ENCODE data around the gene CANT1. TPM values are rescaled to one million over a fixed set of nuclear protein-coding genes. Genes with fewer than 3 reads are reported as not detected.
A peak's percentile ranks its signal among the peaks of the same experiment; 100 is the strongest.

CANT1 gene
- total RNA-seq, 2 donors from 2014 or later, result 57.5 to 61.8 TPM

DNA sequence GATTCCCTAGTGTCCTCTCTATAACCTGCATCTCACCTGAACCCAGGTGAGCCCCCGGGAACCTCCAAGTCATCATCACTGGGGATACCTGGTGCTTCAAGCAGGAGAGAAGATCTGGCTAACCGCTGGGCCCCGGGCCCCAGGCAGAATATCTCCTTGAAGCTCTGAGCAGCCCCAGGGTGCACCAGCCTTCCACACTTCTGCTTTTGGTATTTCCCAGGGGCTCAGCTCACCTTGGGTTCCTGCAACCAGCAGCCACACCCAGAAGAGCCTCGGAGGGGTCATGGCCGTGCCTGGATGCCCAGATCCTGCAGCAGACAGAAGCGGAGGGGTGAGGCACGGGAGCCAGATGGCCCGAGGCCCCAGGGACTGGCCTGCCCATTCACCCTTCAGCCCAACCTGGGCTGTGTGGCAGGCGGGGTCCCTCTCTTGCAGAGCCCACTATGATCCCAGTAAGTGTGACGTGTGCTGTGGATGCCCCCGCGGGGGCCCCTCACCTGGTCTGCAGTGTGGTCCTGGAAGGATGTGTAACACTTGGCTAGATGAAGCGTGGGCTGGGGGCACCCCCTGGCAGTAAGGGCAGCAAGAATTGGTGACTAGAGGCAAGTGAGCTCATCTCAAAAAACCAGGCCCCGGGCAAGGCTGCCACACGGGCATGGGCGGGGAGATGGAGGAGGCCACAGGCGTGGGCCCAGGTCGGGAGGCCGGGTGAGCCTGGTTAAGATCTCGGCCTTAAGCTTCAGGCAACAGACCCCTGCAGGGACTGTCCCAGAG is 32.5 kb downstream of the CANT1 start:
- DNase-seq, result no peak
- Mint-ChIP-seq H3K36me3 (ENCODE audit: low read depth) (no peaks in the 10 kb centered on the region), H3K27me3 (ENCODE audit: insufficient read depth) (no peaks in the 10 kb centered on the region), H3K27ac (no peak overlapping the region), H3K9me3 (no peaks in the 10 kb centered on the region), H3K4me3 (no peak overlapping the region), H3K4me1 (peaks cover 22% of the 10 kb centered on the region)
- Histone ChIP-seq H3K9ac (ENCODE audit: extremely low read depth, low read length, poor library complexity, severe bottlenecking) (no peak overlapping the region), H3K9me3 (ENCODE audit: control insufficient read depth, low read length) (no peaks in the 10 kb centered on the region), H3K4me1 (ENCODE audit: control insufficient read depth, insufficient read depth, low read length) (peaks cover 8% of the 10 kb centered on the region), H3K27ac (ENCODE audit: low read depth, low read length) (no peak overlapping the region), H3K4me3 (ENCODE audit: low read length) (no peak overlapping the region), H3K36me3 (ENCODE audit: control insufficient read depth, insufficient read depth, low read length) (no peaks in the 10 kb centered on the region), H3K27me3 (ENCODE audit: control insufficient read depth, insufficient read depth, low read length, poor library complexity, severe bottlenecking) (no peaks in the 10 kb centered on the region)
- TF ChIP-seq, protein P1, sequence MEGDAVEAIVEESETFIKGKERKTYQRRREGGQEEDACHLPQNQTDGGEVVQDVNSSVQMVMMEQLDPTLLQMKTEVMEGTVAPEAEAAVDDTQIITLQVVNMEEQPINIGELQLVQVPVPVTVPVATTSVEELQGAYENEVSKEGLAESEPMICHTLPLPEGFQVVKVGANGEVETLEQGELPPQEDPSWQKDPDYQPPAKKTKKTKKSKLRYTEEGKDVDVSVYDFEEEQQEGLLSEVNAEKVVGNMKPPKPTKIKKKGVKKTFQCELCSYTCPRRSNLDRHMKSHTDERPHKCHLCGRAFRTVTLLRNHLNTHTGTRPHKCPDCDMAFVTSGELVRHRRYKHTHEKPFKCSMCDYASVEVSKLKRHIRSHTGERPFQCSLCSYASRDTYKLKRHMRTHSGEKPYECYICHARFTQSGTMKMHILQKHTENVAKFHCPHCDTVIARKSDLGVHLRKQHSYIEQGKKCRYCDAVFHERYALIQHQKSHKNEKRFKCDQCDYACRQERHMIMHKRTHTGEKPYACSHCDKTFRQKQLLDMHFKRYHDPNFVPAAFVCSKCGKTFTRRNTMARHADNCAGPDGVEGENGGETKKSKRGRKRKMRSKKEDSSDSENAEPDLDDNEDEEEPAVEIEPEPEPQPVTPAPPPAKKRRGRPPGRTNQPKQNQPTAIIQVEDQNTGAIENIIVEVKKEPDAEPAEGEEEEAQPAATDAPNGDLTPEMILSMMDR (conservative IDR thresholded peaks at IDR 0.05), result no peak
- WGBS, 2 experiments (ENCODE audit: insufficient coverage in 1 of 2, insufficient read length in 1 of 2), result 94% methylated on average over 12 to 20 of the region's 20 CpGs

DNA sequence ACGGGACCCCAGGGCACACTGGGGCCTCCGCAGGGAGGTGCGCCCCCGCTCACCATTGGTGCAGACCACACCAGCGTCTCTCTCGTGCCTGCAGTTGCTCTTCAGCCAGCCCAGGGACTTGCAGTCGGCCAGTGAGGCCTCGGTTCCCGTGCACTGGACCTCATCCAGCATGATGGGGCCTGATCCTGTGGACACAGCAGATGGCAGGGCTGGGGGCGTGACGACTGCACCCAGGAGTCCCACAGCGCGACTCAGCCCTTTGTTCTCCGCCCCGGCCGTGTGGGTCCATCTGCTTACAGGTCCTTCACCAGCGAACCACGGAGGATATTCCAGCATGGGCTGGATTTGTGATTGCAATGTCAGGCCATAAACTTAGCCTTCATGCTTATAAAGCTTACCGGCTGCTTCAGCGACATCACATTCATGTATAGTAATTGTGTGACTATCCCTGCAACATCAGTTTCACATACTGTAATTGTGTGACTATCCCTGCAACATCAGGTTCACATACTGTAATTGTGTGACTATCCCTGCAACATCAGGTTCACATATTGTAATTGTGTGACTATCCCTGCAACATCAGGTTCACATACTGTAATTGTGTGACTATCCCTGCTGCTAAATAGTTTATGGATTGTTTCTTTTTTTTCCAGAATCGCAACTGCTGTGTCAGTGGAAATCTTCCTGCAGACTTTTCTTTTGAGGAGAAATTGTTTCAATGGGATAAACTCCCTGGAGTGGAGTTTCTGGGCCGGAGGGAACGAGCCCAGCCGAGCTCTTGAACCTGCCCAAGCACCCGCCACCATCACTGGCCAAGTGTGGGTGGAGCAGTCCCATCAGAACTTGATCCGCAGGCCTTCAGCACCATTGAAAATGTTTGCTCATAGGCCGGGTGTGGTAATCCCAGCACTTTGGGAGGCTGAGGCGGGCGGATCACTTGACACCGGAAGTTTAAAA is 34.7 kb downstream of the CANT1 start:
- Mint-ChIP-seq H3K27ac (peak overlapping the region; percentile 91), H3K4me1 (peaks cover 27% of the 10 kb centered on the region), H3K36me3 (ENCODE audit: low read depth) (no peaks in the 10 kb centered on the region), H3K9me3 (no peaks in the 10 kb centered on the region), H3K27me3 (ENCODE audit: insufficient read depth) (no peaks in the 10 kb centered on the region), H3K4me3 (peak overlapping the region; percentile 41)
- H3K4me3 ChIP-seq (ENCODE audit: low read length), result no peak overlapping the region
- H3K4me1 ChIP-seq (ENCODE audit: control insufficient read depth, insufficient read depth, low read length), result peaks cover 10% of the 10 kb centered on the region
- TF ChIP-seq, protein P1 (conservative IDR thresholded peaks at IDR 0.05), result no peak
- H3K9ac ChIP-seq (ENCODE audit: extremely low read depth, low read length, poor library complexity, severe bottlenecking), result no peak overlapping the region
- no peaks in the 10 kb centered on the region for H3K9me3 ChIP-seq (ENCODE audit: control insufficient read depth, low read length)
- DNase-seq, result peak; percentile 89
- H3K36me3 ChIP-seq (ENCODE audit: control insufficient read depth, insufficient read depth, low read length), result no peaks in the 10 kb centered on the region
- H3K27ac ChIP-seq (ENCODE audit: low read depth, low read length), result peak overlapping the region; percentile 80
- H3K27me3 ChIP-seq (ENCODE audit: control insufficient read depth, insufficient read depth, low read length, poor library complexity, severe bottlenecking), result no peaks in the 10 kb centered on the region
- 78 to 82% methylated on average over 19 to 30 of the region's 30 CpGs for WGBS, 2 experiments (ENCODE audit: insufficient coverage in 1 of 2, insufficient read length in 1 of 2)

- TF ChIP-seq, protein P1 (conservative IDR thresholded peaks at IDR 0.05), result no peak
- Histone ChIP-seq H3K27me3 (ENCODE audit: control insufficient read depth, insufficient read depth, low read length, poor library complexity, severe bottlenecking) (no peaks in the 10 kb centered on the region), H3K27ac (ENCODE audit: low read depth, low read length) (peak overlapping the region; percentile 80), H3K9ac (ENCODE audit: extremely low read depth, low read length, poor library complexity, severe bottlenecking) (no peak overlapping the region), H3K4me3 (ENCODE audit: low read length) (no peak overlapping the region), H3K9me3 (ENCODE audit: control insufficient read depth, low read length) (no peaks in the 10 kb centered on the region), H3K4me1 (ENCODE audit: control insufficient read depth, insufficient read depth, low read length) (peaks cover 10% of the 10 kb centered on the region), H3K36me3 (ENCODE audit: control insufficient read depth, insufficient read depth, low read length) (no peaks in the 10 kb centered on the region)
- peaks cover 26% of the 10 kb centered on the region for H3K4me1 Mint-ChIP-seq
- no peak overlapping the region for H3K4me3 Mint-ChIP-seq
- DNase-seq, result no peak
- no peaks in the 10 kb centered on the region for H3K36me3 Mint-ChIP-seq (ENCODE audit: low read depth)
- no peaks in the 10 kb centered on the region for H3K27me3 Mint-ChIP-seq (ENCODE audit: insufficient read depth)
- no peak overlapping the region for H3K27ac Mint-ChIP-seq
- no peaks in the 10 kb centered on the region for H3K9me3 Mint-ChIP-seq
- 92 to 96% methylated on average over 19 to 23 of the region's 23 CpGs for WGBS, 2 experiments (ENCODE audit: insufficient coverage in 1 of 2, insufficient read length in 1 of 2)
Observed at GRCh38 chr17:78973792-78974520, 35.6 kb downstream of the CANT1 start.

All from endodermal cell (in vitro differentiated cells).